Measurements from ENCODE around the gene ATP2A3.

ATP2A3 gene

GRCh38 chr17:3893720-3894116 is 70.5 kb downstream of the ATP2A3 start:
- in situ Hi-C loops (cut with MboI; ENCODE audit: low sequenced_read_pairs): no loop called here

- in situ Hi-C loops (cut with MboI; ENCODE audit: low sequenced_read_pairs): no loop called here
Measured at GRCh38 chr17:3893003-3893719, 71.1 kb downstream of the ATP2A3 start, which contains the start of gene CAMKK1. CAMKK1 (minus strand) TSS chr17:3893053; CDS start chr17:3885687, 7,366 bp downstream.

GRCh38 chr17:3892095-3892998 is 71.9 kb downstream of the ATP2A3 start:
- in situ Hi-C loops (cut with MboI; ENCODE audit: low sequenced_read_pairs): no loop called here

- in situ Hi-C loops (cut with MboI; ENCODE audit: low sequenced_read_pairs): no loop called here
Measured at GRCh38 chr17:3891626-3892094, 72.6 kb downstream of the ATP2A3 start.

- in situ Hi-C loops (cut with MboI; ENCODE audit: low sequenced_read_pairs): no loop called here
Measured at GRCh38 chr17:3890878-3891219, 73.4 kb downstream of the ATP2A3 start.

- in situ Hi-C loops (cut with MboI; ENCODE audit: low sequenced_read_pairs): no loop called here
Measured at GRCh38 chr17:3890082-3890877, 74.0 kb downstream of the ATP2A3 start.

GRCh38 chr17:3889325-3890012 is 74.8 kb downstream of the ATP2A3 start:
- in situ Hi-C loops (cut with MboI; ENCODE audit: low sequenced_read_pairs): no loop called here

- in situ Hi-C loops (cut with MboI; ENCODE audit: low sequenced_read_pairs): no loop called here
Measured at GRCh38 chr17:3888343-3889171, 75.7 kb downstream of the ATP2A3 start.

- in situ Hi-C loops (cut with MboI; ENCODE audit: low sequenced_read_pairs): no loop called here
Measured at GRCh38 chr17:3887804-3888203, 76.4 kb downstream of the ATP2A3 start.

GRCh38 chr17:3887394-3887793 is 76.8 kb downstream of the ATP2A3 start:
- in situ Hi-C loops (cut with MboI; ENCODE audit: low sequenced_read_pairs): no loop called here

- in situ Hi-C loops (cut with MboI; ENCODE audit: low sequenced_read_pairs): no loop called here
Measured at GRCh38 chr17:3886776-3887175, 77.5 kb downstream of the ATP2A3 start.

GRCh38 chr17:3885970-3886369 is 78.3 kb downstream of the ATP2A3 start:
- in situ Hi-C loops (cut with MboI; ENCODE audit: low sequenced_read_pairs): no loop called here

GRCh38 chr17:3885271-3885670 is 79.0 kb downstream of the ATP2A3 start:
- in situ Hi-C loops (cut with MboI; ENCODE audit: low sequenced_read_pairs): no loop called here

- in situ Hi-C loops (cut with MboI; ENCODE audit: low sequenced_read_pairs): no loop called here
Measured at GRCh38 chr17:3884188-3884587, 80.0 kb downstream of the ATP2A3 start.

GRCh38 chr17:3882276-3882675 is 82.0 kb downstream of the ATP2A3 start:
- in situ Hi-C loops (cut with MboI; ENCODE audit: low sequenced_read_pairs): no loop called here

GRCh38 chr17:3880983-3881382 is 83.3 kb downstream of the ATP2A3 start:
- in situ Hi-C loops (cut with MboI; ENCODE audit: low sequenced_read_pairs): no loop called here

GRCh38 chr17:3879591-3880417 is 84.4 kb downstream of the ATP2A3 start:
- in situ Hi-C loops (cut with MboI; ENCODE audit: low sequenced_read_pairs): no loop called here

- in situ Hi-C loops (cut with MboI; ENCODE audit: low sequenced_read_pairs): no loop called here
Measured at GRCh38 chr17:3879186-3879585, 85.1 kb downstream of the ATP2A3 start.

GRCh38 chr17:3877220-3877619 is 87.0 kb downstream of the ATP2A3 start:
- in situ Hi-C loops (cut with MboI; ENCODE audit: low sequenced_read_pairs): no loop called here

All from HL-60/S4 treated with retinoic acid at 250 ng/mL for 4 days and 3 days (cell line).